GM03348 (cell line): ENCODE data around the gene RAD51B.

ENCODE experiments used
- DNase-seq: peaks from one replicate; pipeline ENCODE4 v3.0.0; 2012; ENCODE audit warnings: low spot score

RAD51B gene

DNA sequence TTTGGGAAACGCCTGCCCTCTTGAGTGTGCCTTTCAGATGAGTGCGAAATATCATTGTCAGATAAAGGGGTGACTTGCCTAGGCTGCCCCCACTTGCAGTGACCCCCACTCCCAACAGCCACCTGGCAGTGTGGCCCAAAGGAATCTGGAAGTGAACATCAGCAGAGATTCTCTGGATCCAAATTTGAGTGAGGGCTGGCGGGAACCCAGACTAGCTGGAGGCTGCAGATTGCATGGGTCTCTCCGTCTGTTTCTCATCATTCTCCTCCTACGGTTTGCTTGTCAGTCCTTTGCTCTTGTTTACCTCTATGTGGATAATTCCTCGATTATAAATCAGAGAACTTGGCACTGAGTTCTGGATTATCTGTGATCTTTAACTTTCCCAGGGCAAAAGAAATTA is 692.5 kb downstream of the RAD51B start:
- peak; percentile 57 for DNase-seq

DNA sequence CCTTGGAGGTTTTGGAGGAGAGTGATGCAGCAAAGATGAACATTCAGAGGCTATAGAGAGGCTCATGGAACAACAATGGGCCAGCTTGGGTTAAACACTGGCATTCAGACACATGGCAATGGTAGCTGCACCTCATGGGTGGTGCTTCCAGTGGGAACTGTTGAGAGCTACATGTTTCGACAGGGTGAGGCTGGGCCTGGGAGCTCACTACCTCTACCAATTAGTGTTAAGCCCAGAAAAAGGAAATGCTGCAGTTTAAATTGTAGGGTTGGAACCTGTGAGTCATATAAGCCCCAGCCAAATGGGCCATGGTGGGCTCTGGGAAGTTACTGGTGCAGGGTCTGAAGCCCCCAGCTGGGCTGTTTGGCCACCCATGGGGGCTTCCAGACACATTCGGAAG is 693.6 kb downstream of the RAD51B start:
- DNase-seq, result no peak

DNA sequence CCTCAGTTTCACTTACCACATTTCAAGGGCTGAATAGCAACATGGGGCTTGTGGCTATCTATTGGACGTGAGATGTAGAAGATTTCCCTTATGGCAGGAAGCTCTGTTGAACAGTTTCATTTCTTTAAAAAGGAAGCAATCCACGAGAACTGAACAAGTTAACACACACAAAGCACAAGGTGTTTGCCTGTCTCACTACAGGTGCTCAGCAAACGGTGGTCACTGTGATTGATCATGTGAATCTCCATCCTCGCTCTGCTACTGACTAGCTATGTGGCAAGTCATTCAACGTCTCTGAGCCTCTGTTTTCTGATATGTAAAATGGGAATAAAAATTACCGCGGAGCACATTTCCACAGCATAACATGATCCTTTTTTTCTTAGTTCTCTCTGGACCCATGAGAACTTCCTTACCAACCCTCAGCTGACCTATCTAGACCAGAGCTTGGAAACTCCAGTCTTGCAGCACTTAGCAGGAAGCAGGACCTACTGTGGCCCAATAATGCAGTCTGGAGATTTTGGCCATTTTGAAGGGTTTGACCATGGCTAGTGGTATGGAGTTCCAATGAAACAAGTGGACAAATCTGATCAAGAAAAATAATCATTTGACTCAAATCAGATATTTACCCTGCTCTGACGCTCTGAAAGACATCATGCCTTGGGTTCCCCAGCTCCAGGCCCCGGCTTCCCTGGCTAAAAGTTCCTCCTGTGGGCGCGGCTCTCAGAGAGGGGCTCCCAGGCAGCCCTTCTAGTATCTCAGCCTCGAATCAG is 694.4 kb downstream of the RAD51B start:
- no peak for DNase-seq

DNA sequence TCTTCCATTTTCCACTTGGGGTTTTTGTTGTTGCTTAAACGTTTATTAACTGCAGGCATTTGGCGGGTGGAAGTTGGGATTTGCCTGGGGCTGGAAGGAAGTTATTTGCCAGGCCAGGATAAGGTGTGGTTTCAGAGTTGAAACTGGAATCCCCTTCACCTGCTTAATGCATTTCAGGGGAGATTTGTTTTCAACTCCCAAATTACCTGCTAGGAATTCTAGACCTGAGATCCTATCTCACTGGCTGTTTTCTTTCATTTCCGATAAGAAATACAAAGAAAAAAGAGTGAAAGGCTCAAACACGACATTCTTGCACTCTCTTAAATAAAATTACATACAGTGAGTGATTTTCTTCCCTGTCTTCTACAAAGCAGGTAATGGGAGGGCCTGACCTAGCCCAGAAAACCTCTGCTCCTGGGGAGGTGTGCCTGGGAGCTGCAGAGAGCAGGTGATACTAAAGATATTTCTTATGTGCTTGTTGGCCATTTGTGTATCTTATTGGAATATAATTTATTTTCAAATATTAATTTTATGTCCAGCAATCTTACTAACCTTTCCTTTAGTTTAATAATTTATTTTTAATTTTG is 695.1 kb downstream of the RAD51B start:
- DNase-seq, result no peak

DNA sequence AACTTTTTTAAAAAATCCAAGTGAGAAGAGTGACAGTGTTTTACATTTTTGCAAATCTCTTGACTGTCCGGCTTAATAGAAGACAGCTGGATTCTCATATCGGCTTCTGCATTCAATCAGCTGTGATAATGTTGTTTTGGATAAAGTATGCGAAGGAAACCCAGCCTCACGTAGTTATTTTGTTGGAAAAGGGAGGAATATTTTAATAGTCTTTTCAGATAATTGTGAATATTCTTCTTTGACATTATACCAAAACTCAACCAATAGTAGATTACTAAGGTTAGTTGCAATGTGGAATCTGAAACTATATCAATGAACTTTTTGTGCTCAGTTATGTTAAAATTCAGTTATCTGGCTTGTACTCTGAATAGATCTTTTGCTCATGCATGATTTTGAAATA is 696.8 kb downstream of the RAD51B start:
- no peak for DNase-seq

DNA sequence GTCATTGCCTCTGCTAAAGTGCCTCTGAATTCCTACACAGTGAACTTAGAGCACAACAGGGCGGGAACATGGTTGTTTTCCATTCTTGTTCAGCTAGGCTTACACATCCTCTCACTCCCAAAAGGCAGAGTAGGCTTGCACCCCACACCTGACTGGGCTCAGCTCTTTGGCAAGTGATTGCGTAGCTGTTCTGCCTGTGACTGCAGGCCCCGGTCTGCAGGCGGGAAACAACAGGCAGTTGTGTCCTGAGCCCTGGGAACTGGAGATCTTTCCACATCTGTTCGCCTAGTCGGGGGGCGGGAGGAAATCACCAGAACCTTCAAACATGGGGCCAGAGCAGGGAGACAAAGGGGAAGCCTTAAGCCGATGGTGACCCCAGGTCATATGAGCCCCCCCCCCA is 698.6 kb downstream of the RAD51B start:
- no peak for DNase-seq

DNA sequence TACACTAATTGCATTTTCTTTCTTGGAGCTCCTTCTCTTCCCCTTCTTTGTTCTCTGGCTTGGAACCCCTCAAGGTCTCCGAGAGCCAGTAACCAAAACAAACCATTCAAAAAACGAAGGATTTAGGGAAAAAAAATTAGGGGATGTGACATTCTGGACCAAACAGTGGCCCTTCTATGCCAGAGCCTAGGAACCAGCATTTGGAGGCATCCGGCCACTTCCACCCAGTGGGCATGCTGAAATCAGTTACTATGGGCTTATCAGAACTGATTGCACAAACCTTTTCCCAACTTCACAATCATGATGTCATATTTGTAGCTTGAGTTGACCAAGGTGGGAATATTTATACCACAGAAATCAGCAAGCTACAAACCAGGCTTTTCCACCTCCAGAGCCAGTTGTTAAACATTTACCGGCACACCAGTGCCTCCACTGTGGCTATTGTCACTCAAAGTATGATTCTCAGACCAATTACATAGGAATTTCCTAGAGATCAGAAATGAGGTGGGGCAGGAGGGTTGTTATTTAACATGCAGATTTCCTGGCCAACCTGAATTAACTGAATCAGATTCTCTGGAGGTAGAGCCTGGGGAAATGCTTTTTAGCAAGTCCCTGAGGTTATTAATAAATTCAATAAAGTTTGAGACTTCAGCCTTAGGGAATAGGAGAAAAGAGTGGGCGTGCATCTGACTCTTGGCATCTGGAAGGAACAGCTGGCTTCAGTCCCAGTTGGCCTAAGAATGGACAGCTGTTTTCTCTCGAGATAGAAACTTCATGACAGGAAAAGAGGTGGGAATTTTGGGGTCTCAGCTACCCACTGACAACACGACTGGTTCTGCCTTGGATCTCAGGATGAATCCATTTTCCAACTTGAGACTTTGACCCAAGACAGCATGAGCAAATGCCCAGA is 699.4 kb downstream of the RAD51B start:
- no peak for DNase-seq

DNA sequence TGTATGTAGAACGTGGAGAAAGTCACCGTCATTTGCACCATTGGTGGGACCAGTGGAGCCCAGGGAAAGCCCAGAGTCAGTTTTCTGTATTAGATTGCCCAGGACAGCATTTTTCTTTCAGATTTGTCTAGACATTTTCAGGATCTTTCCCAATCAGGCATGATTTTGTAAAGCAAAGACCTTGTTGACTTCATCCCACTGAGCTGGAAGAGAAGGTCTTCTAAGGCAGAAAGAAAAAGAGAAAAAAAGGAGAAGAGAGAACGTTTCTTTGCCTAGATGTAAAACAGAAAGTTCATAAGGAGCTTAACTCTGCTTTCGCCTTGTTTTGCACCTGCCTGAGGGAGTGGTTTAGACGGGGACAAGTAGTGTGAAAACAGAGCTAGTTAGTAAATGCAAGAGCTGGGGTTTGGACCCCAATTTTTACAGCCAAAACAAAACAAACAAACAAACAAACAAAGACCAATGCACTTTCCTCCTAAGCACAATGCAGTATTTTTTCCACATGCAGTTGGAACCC is 700.1 kb downstream of the RAD51B start:
- DNase-seq, result no peak

DNA sequence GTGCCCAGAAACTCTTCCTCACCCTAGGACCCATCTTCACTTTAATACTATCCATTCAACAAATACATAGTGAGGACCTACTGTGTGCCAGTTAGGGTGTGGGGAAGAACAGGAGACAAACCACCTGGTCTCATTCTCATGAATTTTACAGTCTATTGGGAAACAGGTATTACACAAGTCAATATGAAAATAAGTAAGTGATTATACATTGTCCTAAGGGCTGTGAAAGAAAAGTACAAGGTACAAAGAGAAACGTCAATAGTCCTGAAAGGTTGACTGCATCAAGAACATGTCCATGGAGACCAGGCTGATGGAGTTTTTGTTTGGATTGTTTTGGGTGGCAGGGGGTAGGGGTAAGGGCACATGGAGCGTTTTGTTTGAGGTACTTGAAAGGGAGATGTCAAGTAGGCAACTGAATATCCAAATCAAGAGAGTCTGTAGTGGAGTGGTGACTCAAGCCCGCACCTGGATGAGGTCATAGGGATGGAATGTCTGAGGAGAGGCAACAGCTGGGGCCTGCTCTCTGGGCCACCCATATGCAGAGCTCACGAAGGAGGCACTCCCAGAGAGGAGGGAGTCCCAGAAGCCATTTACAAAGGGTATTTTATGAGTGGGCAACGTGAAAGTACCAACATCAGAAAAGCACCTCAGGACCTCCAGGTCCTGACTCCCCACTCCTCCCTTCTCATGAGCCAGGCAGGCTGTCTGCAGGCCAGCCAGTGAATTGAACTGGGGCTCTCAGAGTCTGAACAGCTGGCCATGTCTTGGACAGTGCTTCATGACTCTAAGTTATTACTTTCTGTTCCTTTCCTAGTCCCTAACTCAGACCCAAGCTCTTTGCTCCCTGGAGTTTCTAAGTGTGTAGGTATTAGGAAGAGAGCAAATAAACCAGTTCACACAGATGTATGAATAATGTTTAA is 701.3 kb downstream of the RAD51B start:
- DNase-seq, result no peak

DNA sequence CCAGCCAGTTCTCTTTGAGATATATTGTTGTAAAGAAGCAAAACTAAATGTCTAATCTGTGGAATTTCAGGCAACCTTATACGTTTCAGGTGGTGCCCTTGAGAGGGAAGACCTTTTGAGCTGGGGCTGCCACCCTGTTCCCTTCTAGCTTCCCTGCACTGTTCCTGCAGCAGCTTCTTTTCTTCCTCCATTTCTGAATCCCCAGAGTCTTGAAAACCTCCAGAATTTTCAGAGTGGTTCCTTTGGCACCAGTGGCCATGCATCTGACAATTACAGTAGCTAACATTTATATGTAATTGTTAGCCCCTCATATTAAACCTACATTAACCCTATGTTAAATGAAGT is 702.0 kb downstream of the RAD51B start:
- DNase-seq, result no peak

DNA sequence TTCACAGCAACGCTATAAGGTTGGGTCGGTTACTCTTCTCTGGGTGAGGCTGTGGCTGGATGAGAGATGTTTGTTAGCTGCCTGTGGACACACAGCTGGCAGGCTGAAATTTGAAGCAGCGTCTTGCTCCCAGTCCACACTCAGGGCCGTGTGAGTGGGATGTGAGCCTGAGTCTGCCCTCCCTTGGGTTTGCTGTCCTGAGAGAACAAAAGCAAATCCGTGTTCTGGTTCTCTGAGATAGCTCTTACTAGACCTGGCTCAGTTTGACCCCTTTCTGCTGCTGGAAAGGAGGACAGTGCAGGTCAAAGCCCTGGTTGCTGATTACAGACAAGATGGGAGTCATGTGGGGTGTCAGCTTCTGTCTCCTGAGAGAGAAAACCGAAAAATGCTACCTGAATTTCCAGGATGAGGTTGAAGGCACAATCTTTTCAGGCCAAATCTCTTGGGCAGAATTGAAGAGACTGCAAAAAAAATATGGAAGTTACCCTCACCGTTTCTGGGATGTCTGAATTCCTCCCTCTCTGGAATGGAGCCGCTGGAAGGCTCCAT is 702.5 kb downstream of the RAD51B start:
- DNase-seq, result no peak

DNA sequence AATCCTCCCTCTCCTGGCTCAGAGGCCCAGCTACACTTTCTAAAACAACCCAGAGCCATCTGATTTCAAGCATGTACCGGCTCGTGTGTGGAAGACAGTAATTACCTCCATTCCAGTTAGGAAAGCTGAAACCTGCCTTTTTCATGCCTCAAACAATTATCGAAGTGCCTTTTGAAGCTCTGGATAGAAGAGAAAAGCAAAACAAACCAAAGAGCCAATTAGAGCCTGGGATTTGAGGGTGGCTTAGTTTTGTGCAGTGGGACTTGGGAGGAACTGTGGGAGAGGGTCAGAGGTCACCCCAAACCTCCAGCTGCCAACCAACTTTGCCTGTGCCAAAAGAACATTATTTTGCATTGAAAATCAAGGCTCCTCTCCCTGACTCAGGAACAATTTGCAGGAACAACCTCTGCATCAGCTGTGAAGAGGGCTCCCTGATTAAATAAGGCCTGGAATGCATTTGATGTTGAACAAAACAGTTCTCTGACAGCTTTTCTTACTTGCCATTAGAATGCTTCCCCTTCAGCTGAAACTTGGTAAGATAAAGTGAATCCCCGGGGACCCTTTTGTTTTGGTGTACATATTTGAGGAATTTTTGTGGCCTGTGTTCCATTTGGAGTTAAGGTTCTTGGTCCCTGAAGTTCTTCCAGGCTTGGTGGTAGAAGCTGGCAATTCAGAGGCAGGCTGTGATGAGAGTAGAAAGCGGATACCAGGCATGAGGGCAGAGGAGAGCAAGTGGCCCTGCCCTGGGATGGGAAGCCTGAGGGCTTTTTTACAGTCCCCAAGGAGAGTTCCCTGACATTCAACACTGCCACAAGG is 703.1 kb downstream of the RAD51B start:
- DNase-seq, result peak; percentile 52

DNA sequence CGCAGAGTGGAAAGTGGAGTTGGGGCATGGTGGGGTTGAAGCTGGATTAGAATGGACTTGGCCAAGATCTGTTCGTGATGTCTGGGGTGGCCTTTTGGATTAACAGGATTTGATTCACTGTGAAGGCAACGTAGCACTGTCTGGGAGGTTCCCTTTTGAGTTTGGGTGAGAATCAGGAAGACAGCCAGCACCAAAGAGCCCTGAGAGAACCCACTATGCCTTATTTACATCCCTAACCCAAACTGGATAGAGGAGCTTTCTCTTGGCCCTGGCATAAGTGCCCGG is 703.7 kb downstream of the RAD51B start:
- no peak for DNase-seq

DNA sequence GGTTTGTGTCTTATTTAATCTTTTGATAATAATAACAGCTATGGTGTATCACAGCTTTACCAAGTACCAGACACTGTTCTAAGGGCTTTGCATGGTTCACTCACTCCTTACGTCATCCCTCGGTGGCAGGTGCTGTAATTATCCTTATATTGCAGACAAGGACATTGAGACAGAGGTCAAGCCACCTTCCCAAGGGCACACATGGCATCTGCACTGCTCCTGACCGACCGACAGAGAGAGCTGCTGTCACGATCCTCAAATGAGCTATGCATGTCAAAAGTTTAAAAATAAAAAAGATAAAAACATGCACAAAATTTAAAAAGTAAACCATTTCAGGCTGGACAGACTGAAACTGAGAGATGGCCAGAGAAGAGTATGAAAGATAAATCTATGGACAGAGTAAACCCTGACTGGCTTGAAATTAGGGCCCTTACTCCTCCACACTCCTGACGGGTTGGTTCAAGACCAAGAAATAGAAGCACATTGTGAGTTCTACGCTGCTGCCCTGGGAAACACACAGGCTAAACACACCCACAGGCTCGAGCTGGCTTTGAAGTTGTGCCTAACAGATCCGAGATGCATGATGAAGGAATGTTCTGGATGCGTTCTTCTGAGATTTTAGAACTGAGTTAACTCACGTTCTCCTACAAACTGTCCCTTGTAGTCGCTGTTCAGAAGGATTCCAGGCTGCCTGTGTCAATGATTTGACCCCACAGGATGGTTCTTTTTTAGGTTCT is 704.6 kb downstream of the RAD51B start:
- DNase-seq, result peak; percentile 47

DNA sequence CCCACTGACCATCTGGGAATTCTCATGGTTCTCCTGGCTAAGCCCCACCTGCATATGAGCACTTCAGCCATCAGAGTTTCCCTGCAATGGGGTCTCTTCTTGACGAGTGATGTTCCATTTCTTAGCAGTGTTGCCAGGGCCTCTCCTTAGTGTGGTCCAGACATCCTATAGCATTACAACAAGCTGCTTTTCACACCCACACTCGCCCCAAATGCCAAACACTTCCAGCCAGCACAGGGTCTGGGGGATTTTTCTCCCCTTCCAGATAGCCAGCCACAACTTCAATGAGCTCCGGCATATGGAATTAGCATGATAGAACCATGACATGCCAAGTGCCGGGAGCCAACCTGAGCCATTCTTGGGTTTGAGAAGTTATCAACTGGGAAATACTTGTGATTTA is 705.9 kb downstream of the RAD51B start:
- no peak for DNase-seq

DNA sequence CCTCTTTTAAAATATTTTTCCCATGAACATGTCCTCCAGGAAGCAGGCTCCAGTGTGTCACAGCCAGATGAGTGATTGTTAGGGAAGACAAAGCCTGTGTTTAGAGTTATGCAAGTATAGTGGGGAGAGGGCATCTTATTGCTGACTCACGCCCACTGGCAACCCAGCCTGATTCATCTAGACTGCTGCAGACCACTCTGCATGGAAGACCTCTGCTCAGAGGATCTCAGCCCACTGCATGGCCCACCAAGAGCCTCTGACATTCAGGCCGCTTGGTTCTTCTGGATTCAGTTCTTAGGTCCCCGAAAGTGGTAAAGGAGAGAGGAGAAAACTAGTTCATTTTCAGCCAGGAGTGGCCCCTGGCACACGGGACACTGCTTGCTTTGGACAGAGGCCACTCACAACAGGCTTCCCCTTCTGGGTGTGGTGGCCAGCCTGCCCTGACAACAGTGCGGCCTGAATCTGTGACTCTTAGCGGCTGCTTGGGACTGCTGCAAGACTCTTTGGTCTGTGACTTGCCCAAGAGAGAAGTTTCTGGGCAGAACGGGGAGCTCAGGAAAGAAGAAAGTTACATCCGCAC is 707.0 kb downstream of the RAD51B start:
- DNase-seq, result no peak

DNA sequence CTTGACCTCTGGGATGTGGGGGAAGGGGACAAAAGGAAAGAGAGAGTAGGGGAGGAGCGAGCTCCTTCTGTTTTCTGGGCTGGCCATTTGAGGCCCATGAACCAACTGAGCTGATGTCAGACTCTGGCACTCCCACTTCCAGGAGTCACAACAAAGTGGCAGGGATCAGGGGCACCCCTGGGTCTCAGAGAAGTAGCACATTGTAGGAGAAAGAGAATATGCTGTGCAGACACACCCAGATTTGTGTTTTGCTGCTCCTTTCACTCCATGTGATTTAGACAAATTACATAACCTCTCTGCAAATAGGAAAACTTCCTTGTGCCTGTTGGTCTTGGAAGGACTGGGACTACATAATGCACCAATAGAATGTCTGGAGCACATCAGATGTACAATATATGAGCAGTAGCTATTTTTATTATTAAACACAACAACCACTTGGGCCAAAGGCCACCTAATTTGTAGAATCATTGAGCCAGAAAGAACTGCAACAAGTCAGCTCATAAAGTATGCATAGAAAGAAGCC is 707.8 kb downstream of the RAD51B start:
- DNase-seq, result no peak

DNA sequence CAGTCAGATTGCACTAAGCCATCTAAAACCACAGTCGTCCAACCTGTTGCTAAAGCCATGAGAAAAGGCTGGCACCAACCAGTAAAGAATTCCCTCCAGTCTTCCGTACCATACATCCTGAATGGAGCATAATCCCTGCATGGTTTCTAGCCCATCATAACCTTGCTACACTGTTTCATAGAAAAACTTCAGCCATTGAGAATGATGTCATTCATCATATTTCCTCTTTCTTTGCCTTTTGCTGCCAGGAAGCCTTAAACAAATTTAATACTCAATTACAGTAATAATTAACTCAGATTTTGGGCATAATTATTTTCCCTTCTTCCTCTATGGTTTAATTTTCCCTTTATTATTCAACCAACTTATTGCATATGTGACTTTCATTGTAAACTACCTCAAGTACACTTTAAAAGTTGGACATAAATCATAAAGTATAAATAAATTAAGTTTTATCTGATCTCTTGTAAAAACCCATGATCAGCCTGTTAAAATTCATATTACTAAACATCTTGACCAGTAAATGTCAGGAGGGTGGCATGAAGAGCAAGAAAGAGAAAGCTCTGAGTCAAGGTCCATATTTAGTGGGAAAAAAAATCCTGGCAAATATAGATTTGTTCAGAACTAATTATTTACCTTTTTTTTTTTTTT is 708.6 kb downstream of the RAD51B start:
- DNase-seq, result no peak

DNA sequence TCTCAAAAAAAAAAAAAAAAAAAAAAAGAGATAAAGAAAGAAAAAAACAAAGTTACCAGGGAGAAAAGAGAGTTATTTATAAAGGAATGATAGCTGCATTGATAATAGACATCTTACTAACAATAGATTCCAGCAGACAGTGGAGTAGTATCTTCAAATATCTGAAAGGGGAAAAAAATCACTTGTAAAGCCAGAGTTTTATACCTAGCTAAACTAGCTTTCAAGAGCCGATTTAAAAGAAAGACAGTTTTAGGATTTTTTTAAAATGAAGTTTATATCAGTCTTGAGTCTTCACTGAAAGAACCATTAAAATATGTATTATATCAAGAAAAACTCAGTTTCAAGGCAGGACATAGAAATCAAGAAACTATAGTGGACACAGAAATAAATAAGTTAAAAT is 710.9 kb downstream of the RAD51B start:
- no peak for DNase-seq
